Inflammatory macrophage (primary cell): Measurements from ENCODE around the gene ACTR5.

ENCODE experiments used
- DNase-seq, 2 donors: peaks; one replicate each; pipeline ENCODE4 v3.0.0-alpha.2; 2020 to 2022
- total RNA-seq, 18 experiments: gene quantifications; one replicate each; lab custom pipeline; 2026; ENCODE audit warnings: mixed read lengths in 6 of 18, inconsistent platforms in 2 of 18; lab: John Stamatoyannopoulos, UW

ACTR5 gene
- 1.3 to 9.9 (median 6.4) reads per million in 18 experiments for total RNA-seq

DNA sequence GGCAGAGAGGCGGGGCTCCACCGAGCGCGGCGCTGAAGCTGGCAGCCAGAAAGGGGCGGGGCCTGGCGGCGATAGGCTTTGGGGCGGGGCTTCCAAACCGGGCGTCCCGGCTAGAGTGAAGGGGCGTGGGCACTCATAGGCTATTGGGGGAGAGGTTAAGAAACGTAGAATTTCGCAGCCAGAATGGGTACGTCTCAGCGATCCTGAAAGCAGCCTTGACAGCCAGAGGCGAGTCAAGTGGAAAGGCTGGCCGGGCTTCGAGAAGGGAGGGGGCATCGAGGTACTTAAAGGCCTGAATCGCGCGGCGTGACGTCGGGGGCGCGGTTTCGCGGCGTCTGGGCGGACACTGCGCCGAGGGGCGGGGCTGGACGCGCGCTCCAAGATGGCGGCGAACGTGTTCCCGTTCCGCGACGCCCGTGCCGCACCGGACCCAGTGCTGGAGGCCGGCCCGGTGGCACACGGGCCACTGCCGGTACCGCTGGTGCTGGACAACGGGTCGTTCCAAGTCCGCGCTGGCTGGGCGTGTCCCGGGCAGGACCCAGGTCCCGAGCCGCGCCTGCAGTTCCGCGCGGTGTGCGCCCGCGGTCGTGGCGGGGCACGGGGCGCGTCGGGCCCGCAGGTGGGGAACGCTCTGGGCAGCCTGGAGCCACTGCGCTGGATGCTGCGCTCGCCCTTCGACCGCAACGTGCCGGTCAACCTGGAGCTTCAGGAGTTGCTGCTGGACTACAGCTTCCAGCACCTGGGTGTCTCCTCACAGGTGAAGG is at the start of gene ACTR5:
ACTR5 (plus strand) TSS at position 364 of the 764 bp plus-strand sequence; CDS start at position 383, 19 bp downstream.
- peak; percentile 92 to 93 for DNase-seq

DNA sequence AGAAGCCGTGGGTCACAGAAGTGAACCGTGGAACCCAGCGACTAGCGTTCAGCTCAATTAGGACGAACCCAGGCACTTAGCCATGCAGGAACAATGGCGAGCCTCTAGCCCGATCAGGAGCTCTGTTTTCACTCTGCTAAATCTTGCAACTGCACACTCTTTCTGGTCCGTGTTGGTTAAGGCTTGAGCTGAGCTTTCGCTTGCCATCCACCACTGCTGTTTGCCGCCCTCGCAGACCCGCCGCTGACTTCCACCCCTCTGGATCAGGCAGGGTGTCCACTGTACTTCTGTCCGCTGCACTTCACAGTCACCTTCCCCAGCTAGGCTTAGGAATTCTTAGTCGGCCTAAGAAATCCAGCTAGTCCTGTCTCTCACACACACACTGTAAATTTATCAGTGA is 49.7 kb upstream of the ACTR5 start:
- no peak for DNase-seq

DNA sequence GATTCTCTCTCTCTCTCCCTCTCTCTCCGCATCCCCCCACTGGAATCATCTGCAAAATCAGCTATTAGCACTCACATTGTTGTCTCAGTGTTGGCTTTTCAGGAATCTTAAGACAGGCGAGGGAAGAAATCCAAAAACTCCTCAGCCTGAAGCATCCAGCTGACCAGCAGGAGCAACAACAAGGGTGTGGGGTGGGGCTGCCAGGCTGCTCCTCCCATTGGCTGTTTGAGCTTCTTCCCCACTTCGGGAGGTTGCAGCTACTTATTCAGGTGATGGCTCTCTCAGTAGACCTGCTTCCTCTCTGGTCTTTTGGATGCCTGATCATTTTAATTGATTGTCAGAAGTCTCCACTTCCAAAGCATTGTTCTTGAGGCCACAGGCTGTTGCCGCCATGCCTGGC is 48.1 kb upstream of the ACTR5 start:
- DNase-seq, result no peak

DNA sequence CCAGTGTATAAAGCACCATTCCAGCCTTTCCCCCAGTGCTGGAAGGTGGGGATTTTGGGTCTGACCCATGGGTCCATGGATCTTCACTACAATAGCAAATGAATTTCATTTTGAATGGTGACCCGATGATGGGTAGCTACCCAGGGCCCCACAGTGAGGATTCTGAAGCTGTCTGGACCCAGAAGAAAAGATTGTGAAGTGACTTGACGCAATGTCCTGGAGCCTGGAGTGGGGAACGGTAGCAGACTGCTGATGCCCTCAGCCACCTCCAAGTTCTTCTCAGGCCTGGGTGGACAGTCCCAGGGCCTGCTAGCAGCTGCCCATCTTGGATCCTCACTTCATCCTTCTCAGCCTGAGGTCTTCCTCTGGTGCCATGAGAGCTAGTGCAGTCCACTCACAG is 47.3 kb upstream of the ACTR5 start:
- no peak for DNase-seq

DNA sequence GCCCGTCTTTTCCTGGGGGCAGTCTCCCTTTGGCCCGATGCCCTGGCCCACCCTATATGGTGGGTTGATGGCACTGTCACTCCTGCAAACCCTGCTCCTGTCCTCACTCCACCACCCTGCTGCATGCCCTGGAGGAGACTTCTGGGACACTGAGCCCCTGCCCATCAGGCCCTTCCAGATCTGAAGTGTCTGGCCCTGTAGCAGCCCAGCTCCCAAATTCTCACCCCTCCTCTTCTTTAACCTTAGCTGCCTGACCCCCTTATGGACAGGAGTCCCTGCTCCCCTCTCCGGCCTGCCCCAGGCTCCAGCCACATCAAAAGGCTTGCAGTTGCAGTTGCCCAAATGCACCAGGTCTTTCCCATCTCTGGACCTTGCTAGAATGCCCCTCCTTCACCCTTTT is 44.7 kb upstream of the ACTR5 start:
- no peak for DNase-seq

DNA sequence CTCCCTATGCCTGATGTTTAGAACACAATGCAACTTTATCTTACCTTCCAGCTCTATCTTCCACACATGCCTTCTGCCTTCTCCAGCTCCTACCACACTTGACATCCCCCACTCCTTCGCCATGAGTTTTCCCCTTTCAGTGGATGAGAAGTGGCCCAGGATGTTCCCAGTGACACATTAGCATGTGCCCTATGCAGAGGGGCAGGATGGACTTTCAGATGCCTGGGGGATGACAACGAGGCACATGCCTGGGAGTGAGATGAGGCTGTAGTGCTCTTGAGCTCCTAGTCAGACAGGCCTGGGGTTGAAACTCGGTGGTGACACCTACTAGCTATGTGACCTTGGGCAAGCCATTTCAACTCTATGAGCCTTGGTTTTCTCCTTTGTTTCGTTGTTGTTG is 44.1 kb upstream of the ACTR5 start:
- no peak for DNase-seq

DNA sequence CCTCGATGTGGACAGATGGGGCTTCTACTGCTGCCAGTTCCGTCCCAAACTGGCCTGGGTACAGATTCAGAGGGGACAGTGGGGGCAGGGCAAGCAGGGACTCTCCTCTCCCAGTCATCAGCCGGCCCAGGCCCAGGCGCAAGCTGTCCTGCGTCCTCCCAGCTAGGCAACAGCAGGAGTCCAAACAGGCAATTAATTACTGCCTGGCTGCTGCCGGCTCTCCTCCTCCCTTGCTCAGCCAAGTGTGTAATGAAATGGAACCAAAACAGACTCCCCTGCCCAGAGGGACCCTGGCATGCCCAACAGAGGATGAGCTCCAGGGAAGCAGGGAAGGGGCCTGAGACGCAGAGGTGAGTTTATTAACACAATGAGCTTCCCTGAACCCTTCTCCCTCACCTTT is 41.8 kb upstream of the ACTR5 start:
- DNase-seq, result no peak

DNA sequence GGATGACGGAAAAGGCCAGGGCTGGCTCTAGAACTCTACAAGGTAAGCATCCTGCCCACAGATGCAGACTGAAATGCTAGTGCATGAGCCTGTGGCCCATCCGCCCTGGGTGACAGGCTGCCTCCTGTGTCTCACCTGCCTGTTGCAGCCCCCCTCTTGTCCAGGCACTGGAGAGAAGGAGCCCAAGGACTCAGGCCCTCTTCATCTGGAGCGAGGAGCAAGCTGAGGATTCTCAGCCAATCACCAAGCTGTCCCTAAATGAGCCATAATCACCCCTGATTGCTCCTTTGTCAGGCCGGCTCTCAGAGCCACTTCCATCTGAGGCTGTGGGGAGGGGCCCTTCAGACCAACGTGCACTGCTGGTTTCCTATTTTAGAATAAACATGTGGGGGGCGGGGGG is 34.0 kb upstream of the ACTR5 start:
- DNase-seq, result no peak

DNA sequence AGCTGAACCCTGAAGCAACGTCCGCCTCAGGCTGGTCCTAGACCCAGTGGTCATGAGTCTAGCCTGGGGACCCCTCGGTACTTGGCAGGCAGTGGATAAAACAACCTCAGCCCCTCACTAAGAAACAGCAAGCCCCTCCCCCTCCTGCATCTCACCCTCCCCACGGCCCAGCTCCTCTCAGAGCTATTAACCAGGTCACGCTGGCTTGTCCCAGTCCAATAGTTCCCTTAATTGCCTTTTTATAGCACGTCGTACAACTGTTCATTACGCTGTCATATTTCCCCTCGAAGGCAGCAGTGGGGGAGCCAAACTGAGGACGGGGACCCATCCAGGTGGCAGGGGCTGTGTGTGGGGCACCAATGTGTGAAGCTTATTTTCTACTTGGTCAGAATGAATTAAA is 32.6 kb upstream of the ACTR5 start:
- DNase-seq, result no peak

DNA sequence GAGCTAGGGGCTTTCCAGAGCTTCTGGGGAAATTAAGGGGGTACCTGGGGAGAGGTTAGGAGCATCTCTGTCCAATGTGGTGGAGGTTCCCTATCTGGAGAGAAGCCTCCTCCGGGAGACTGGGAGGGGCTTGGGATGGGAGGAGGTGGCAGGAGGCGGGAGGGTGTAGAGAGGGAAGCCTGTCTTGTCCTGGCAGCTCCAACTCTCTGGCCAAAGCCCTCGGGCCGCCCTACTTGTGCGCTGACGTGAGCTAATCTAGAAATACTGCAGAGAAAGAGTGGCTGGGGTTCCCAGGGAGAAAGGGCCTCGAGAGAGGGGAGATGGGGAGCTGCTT is 25.6 kb upstream of the ACTR5 start:
- no peak for DNase-seq

DNA sequence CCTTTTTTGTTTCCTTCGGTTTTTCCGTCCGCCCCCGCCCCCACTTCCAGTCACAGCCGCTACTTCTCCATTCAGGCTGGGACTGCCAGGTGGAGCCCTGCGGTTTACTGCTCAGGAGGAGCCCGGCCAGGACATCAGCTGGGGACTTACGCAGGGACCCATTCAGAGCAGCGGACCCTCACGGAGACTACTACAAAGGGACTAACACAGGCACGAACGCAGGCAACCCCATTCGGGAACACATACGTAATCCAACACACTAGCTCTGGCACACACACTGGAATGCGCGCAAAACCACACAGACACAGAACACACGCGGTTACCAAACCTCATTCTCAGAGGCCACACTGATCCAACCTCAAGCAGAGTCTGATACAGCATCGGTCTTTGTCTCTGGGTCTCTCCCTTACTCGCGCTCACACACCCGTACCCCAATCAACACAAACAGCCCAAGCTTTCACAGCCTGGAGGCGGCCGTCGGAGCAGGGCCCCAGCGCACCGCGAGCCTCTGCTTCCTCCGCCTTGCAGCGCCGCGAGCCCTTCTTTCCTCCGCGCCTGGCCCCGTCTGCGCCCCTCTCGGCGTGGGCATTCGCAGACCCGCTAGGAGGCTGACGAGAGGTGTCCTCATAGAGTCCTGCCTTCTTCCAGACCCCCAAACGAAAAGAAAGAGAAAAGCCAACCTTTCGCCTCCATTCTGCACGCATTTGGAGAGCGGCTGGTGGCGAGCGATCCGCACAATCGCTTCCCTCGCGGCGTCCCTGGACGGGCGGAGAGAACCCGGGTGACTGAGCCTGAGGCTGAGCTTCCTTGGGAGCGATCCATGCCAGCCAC is 25.0 kb upstream of the ACTR5 start:
- DNase-seq, result no peak

DNA sequence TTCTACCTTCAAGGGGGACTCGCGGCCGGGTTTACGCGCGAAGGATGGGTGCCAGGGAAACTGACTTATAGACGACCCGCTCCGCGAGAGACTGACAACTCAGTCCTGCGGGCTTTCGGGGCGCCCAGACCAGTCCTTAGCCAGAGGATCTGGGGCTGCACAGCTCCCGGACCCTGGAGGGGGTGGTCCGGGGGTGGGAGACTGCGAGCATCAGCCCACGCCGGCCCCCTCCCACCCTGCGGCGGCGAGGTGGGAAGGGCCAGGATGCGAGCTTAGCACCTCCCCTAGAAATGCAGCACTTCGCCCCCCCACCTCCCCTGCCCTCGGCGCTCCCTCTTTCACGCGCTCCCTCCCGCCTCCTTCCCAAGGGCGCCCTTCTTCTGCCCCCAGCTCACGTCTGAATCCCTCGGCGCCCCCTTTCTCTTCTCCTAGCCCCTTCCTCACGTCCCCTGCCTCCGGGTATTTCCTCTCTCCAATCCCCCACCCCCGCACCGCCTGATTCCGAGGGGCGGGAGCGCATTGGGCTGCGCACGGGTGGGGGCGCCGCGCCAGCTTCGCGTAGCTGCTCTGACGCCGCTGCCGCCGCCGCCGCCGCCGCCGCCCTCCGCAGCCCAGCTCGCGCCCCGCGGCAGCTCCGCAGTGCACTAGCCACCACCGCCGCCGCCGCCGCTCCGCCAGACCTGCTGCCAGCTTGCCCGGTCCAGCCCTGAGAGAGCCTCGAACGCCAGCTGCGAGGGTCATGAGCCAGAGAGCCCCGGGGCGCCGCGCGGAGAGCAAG is 24.2 kb upstream of the ACTR5 start, which contains the start of gene SLC32A1:
SLC32A1 (plus strand) TSS at position 639 of the 778 bp plus-strand sequence. CDS start 239 bp downstream, outside the sequence.
- DNase-seq, result no peak

DNA sequence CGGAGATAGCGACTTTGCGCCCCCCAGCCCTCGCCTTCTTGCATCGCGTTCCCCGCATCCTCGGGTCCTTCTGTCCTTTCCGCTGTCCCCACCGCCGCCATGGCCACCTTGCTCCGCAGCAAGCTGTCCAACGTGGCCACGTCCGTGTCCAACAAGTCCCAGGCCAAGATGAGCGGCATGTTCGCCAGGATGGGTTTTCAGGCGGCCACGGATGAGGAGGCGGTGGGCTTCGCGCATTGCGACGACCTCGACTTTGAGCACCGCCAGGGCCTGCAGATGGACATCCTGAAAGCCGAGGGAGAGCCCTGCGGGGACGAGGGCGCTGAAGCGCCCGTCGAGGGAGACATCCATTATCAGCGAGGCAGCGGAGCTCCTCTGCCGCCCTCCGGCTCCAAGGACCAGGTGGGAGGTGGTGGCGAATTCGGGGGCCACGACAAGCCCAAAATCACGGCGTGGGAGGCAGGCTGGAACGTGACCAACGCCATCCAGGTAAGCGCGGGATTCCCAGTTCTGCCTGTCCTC is 23.6 kb upstream of the ACTR5 start:
- no peak for DNase-seq

DNA sequence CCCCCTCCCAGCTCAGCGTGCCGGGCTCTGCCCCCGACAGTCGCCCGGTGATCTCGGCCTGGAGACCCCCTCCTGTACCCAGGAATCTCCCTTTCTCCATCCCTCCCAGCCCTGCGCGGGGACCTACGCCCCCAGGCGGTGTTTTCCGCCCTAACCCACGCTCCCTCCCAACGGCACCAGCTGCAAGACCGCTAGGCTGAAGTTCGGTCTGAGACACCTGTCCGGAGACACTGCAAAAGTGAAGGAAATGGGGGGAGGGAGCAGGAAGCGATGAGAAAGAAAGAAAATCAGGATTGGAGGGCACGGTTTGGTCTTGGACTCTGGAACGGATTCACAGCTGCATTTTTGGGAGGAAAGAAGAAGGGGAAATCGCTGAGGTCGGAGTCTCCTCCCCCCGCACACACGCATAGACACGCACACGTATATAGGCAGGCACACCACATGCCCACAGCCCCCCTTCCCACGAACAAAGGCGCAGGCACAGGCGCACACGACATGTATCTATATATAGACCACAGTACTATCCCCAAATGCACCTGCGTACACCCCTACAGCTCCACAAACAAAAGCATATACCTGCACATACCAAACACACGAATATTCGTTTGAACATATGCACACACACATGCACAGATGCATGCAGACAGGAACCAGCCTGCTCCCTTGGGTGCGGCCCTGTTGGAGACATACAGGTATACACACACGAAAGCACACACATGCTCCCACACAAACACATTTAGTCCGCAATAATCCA is 22.9 kb upstream of the ACTR5 start:
- no peak for DNase-seq

DNA sequence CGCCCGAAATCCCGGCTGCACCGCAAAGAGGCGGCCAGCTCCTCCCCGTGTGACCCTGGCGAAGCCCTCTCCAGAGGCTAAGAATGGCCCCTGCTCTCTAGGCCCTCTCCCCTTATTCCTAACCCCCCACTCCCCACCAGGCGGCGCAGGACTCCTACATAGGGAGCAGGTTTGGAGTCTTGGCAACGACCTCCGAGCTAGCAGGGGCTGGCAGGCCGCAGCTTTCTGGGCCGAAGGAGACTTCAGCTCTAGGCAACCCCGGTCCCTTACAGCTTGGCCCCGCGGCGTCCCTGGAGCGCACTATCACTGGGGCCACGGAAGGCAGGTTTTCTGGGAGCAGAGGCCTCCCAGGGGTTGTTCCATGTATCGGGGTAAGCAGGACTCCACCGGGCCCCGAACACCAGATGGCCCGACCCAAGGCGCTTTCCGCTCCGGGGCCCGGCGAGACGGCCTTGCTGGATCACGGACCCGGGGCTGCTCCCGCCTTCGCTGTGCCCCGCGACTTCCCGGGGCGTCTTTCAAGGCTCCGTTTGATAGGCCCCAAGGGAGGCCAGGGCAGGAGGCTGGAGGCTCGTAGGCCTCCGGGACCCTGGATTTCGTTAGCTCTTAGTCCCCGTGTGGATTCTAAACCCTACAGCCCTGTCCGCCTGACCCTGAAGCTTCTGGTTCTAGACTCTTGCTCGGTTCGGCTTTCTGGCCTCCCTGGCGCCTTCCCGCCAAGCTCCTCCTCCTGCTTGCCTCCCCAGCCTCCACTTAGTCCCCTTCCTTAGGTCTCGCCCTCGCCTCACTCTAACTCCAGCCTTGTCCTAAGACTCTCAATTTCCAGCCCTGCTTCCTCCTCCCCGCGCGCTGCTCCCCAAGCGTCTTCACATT is 22.1 kb upstream of the ACTR5 start:
- no peak for DNase-seq

DNA sequence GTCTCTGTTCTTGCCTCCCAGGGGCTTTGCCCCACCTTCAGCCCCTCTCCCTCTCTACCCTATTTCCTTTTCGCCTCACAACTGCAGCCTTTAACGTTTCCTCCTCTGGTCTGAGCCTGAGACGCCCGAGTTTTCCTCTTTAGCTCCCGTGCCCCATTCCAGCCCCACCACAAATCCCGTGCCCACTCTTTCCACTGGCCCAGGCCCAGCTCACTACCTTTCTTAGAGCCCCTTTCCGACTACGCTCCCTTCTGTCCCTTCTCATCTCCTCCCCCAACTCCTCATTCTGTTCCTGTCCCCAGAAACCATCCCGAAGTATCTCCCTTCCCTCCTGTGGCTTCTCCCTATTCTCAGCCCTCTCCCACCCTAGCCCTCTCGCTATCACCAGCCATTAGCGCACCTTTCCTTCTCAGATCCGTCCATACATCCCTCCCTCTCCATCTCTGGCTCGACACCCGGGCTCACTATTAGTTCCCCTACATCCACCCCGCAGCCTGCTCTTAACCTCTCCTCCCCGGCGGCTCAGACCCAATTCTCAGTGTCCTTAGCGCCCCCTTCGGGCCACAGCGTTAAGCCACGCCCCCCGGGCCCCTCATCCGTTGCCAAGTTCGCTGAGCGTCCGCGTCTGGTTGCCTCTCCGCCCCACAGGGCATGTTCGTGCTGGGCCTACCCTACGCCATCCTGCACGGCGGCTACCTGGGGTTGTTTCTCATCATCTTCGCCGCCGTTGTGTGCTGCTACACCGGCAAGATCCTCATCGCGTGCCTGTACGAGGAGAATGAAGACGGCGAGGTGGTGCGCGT is 21.3 kb upstream of the ACTR5 start:
- peak; percentile 26 to 28 for DNase-seq

DNA sequence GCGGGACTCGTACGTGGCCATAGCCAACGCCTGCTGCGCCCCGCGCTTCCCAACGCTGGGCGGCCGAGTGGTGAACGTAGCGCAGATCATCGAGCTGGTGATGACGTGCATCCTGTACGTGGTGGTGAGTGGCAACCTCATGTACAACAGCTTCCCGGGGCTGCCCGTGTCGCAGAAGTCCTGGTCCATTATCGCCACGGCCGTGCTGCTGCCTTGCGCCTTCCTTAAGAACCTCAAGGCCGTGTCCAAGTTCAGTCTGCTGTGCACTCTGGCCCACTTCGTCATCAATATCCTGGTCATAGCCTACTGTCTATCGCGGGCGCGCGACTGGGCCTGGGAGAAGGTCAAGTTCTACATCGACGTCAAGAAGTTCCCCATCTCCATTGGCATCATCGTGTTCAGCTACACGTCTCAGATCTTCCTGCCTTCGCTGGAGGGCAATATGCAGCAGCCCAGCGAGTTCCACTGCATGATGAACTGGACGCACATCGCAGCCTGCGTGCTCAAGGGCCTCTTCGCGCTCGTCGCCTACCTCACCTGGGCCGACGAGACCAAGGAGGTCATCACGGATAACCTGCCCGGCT is 20.6 kb upstream of the ACTR5 start:
- no peak for DNase-seq

DNA sequence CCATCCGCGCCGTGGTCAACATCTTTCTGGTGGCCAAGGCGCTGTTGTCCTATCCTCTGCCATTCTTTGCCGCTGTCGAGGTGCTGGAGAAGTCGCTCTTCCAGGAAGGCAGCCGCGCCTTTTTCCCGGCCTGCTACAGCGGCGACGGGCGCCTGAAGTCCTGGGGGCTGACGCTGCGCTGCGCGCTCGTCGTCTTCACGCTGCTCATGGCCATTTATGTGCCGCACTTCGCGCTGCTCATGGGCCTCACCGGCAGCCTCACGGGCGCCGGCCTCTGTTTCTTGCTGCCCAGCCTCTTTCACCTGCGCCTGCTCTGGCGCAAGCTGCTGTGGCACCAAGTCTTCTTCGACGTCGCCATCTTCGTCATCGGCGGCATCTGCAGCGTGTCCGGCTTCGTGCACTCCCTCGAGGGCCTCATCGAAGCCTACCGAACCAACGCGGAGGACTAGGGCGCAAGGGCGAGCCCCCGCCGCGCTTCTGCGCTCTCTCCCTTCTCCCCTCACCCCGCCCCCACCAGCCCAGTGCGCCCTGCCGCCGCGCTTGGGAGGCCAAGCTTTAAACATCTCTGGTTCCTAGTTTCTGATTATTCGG is 20.0 kb upstream of the ACTR5 start:
- no peak for DNase-seq

DNA sequence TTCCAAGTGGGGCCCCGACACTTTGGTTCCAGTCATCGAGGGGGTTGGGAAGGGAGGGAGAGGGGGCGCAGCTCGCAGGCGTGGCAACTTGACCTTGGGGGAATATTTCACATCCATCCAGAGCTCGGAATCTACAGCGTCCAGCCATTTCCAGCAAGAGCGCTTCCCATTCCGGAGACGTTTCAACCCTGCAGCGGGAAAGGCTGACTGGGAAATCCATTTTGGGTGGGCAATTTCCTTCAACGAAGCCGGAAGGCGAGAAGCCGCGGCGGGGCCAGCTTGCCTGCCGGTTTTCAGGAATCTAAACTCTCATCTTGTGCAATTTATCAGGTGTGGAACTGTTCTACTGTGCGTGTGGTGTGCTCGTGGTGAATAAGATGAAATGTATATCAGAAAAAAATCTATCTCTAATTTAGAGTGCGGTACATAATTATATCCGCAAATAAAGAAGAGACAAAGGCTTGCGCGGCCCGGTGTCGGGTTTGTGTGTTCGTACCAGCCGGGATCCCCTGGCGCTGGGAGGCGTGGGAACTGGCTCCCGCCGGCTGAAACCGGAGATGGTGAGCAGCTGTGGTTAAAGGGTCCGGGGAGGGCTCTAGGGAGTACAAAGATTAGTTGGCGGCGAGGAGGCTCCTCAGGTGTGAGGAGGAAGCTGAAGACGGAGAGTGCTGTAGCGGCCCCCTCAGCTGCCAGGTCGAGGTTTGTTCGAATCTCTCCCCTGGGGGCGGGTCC is 19.2 kb upstream of the ACTR5 start:
- no peak for DNase-seq
